NOMO-1 treated with dmso at 0.1 percent for 144 hours (cell line): ENCODE measurements around the gene PUSL1.
A peak's percentile ranks its signal among the peaks of the same experiment; 100 is the strongest.

Source experiments
- DNase-seq: peaks from one replicate; lab custom pipeline; 2025; ENCODE audit not compliant: unreplicated experiment; lab: John Stamatoyannopoulos, UW

The PUSL1 gene

GRCh38 chr1:1279028-1279427 lies 29.4 kb upstream of the PUSL1 start:
- no peak for DNase-seq

- no peak for DNase-seq
Measured at GRCh38 chr1:1280782-1281481, 27.5 kb upstream of the PUSL1 start.

- no peak for DNase-seq
Measured at GRCh38 chr1:1281533-1282321, 26.7 kb upstream of the PUSL1 start.

GRCh38 chr1:1282998-1283397 lies 25.4 kb upstream of the PUSL1 start:
- no peak for DNase-seq

- no peak for DNase-seq
Measured at GRCh38 chr1:1283821-1284220, 24.6 kb upstream of the PUSL1 start.

GRCh38 chr1:1284221-1285101 lies 23.9 kb upstream of the PUSL1 start:
- no peak for DNase-seq

GRCh38 chr1:1285102-1285571 lies 23.3 kb upstream of the PUSL1 start:
- DNase-seq: no peak

GRCh38 chr1:1285611-1286311 lies 22.6 kb upstream of the PUSL1 start:
- DNase-seq: no peak

- no peak for DNase-seq
Measured at GRCh38 chr1:1286313-1287261, 21.8 kb upstream of the PUSL1 start.

GRCh38 chr1:1287288-1288110 lies 20.9 kb upstream of the PUSL1 start:
- DNase-seq: no peak

GRCh38 chr1:1290238-1290731 lies 18.1 kb upstream of the PUSL1 start:
- no peak for DNase-seq

- DNase-seq: no peak
Measured at GRCh38 chr1:1291023-1291528, 17.3 kb upstream of the PUSL1 start.

GRCh38 chr1:1291548-1292441 lies 16.6 kb upstream of the PUSL1 start:
- peak; percentile 26 for DNase-seq

GRCh38 chr1:1292442-1292779 lies 16.0 kb upstream of the PUSL1 start:
- no peak for DNase-seq

- DNase-seq: no peak
Measured at GRCh38 chr1:1292851-1293250, 15.5 kb upstream of the PUSL1 start.

GRCh38 chr1:1293263-1294249 lies 14.8 kb upstream of the PUSL1 start:
- no peak for DNase-seq
